ENCODE data around the gene DPH2. TPM values are rescaled to one million over a fixed set of nuclear protein-coding genes. Genes with fewer than 3 reads are reported as not detected.

DPH2 gene
- total RNA-seq, 4 donors from 2014 or later = 5.1 to 18.5 (median 12.3) TPM

- TF ChIP-seq, protein P1, sequence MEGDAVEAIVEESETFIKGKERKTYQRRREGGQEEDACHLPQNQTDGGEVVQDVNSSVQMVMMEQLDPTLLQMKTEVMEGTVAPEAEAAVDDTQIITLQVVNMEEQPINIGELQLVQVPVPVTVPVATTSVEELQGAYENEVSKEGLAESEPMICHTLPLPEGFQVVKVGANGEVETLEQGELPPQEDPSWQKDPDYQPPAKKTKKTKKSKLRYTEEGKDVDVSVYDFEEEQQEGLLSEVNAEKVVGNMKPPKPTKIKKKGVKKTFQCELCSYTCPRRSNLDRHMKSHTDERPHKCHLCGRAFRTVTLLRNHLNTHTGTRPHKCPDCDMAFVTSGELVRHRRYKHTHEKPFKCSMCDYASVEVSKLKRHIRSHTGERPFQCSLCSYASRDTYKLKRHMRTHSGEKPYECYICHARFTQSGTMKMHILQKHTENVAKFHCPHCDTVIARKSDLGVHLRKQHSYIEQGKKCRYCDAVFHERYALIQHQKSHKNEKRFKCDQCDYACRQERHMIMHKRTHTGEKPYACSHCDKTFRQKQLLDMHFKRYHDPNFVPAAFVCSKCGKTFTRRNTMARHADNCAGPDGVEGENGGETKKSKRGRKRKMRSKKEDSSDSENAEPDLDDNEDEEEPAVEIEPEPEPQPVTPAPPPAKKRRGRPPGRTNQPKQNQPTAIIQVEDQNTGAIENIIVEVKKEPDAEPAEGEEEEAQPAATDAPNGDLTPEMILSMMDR (IDR thresholded peaks at IDR 0.05) = no peak
- TF ChIP-seq POLR2A (IDR thresholded peaks at IDR 0.05) = no peak
- Histone ChIP-seq H3K27ac (no peak overlapping the region), H3K36me3 (no peaks in the 10 kb centered on the region), H3K4me1 (peaks cover 0 to 4% of the 10 kb centered on the region in 2 donors), H3K9me3 (no peaks in the 10 kb centered on the region), H3K27me3 (no peaks in the 10 kb centered on the region), H3K4me3 (no peak overlapping the region)
- no peak for DNase-seq
- intact Hi-C loops (cut with DNase I; ENCODE audit: low total_unique reads) = no loop called here
These were observed 4.5 kb upstream of the DPH2 start for GRCh38 chr1:43965316-43965715.

GRCh38 chr1:43968348-43968948 is 1.4 kb upstream of the DPH2 start:
- Histone ChIP-seq H3K36me3 (no peaks in the 10 kb centered on the region), H3K4me1 (peaks cover 0 to 7% of the 10 kb centered on the region in 2 donors), H3K9me3 (no peaks in the 10 kb centered on the region), H3K27me3 (no peaks in the 10 kb centered on the region), H3K4me3 (no peak overlapping the region), H3K27ac (no peak overlapping the region)
- TF ChIP-seq POLR2A (IDR thresholded peaks at IDR 0.05) = no peak
- TF ChIP-seq, protein P1 (IDR thresholded peaks at IDR 0.05) = no peak
- intact Hi-C loops (cut with DNase I; ENCODE audit: low total_unique reads) = no loop called here
- DNase-seq = no peak

GRCh38 chr1:43969416-43969745 is 429 bp upstream of the DPH2 start:
- H3K4me1 ChIP-seq = peaks cover 0 to 7% of the 10 kb centered on the region in 2 donors
- no peaks in the 10 kb centered on the region for H3K9me3 ChIP-seq
- intact Hi-C loops (cut with DNase I; ENCODE audit: low total_unique reads) = no loop called here
- H3K4me3 ChIP-seq = peak overlapping the region in 1 of 2 donors; percentile 88
- no peaks in the 10 kb centered on the region for H3K36me3 ChIP-seq
- TF ChIP-seq, protein P1 (IDR thresholded peaks at IDR 0.05) = no peak
- no peak for TF ChIP-seq POLR2A (IDR thresholded peaks at IDR 0.05)
- H3K27me3 ChIP-seq = no peaks in the 10 kb centered on the region
- no peak for DNase-seq
- H3K27ac ChIP-seq = no peak overlapping the region

DNA sequence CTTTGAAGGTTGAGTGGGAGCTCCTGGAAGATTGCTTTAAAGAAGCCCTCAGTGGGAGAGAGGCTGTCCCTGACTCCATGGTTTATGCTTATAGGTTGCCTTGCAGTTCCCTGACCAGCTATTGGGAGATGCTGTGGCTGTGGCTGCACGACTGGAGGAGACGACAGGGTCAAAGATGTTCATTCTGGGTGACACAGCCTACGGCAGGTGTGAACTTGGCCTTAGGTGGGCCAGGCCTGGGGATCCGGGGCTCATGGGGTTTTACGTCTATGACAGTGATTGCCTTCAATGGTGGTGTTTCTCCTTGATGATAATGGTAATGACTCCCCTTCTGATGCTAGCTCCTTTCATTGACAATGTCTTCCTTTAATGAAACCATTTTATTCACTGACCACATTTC is 692 bp downstream of the DPH2 start:
- H3K4me1 ChIP-seq = peaks cover 0 to 7% of the 10 kb centered on the region in 2 donors
- H3K36me3 ChIP-seq = no peaks in the 10 kb centered on the region
- no peak for TF ChIP-seq POLR2A (IDR thresholded peaks at IDR 0.05)
- TF ChIP-seq, protein P1 (IDR thresholded peaks at IDR 0.05) = no peak
- intact Hi-C loops (cut with DNase I; ENCODE audit: low total_unique reads) = no loop called here
- H3K27me3 ChIP-seq = no peaks in the 10 kb centered on the region
- no peaks in the 10 kb centered on the region for H3K9me3 ChIP-seq
- DNase-seq = no peak
- H3K4me3 ChIP-seq = peak overlapping the region; percentile 71 to 88
- H3K27ac ChIP-seq = no peak overlapping the region

DNA sequence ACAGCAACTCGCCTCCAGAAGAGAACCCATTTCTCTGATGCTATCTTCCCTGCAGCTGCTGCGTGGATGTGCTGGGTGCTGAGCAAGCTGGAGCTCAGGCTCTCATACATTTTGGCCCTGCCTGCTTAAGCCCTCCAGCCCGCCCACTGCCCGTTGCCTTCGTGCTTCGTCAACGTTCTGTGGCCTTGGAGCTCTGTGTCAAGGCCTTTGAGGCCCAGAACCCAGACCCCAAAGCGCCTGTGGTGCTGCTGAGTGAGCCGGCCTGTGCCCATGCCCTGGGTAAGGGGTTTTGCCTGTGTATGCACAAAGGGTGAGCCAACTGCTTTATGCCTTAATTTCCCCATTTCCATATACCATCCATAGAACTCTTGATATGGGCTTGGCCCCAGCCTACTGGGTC is 1.1 kb downstream of the DPH2 start:
- Histone ChIP-seq H3K4me1 (peaks cover under 1 to 9% of the 10 kb centered on the region in 2 donors), H3K4me3 (no peak overlapping the region), H3K36me3 (no peaks in the 10 kb centered on the region), H3K27me3 (no peaks in the 10 kb centered on the region), H3K27ac (no peak overlapping the region), H3K9me3 (no peaks in the 10 kb centered on the region)
- intact Hi-C loops (cut with DNase I; ENCODE audit: low total_unique reads) = no loop called here
- DNase-seq = no peak
- TF ChIP-seq, protein P1 (IDR thresholded peaks at IDR 0.05) = no peak
- TF ChIP-seq POLR2A (IDR thresholded peaks at IDR 0.05) = no peak

Data from uterus (tissue), 4 donors.